HepG2 (cell line): ENCODE results near the gene VWA3A. TPM values are rescaled to one million over a fixed set of nuclear protein-coding genes. Genes with fewer than 3 reads are reported as not detected.

Experiments
- DDIT3 ChIP-seq: sonication (generic); formaldehyde crosslinking; IDR thresholded peaks from 2 replicates; pipeline ENCODE4 v1.4.0; 2020; ENCODE audit warnings: mild to moderate bottlenecking, missing genetic modification reagents
- DNMT1 ChIP-seq: sonication (generic); formaldehyde crosslinking; IDR thresholded peaks from 2 replicates; pipeline ENCODE4 v1.5.1; 2020; ENCODE audit warnings: mild to moderate bottlenecking, missing genetic modification reagents
- ELK4 ChIP-seq: sonication (generic); formaldehyde crosslinking; IDR thresholded peaks from 2 replicates; pipeline ENCODE4 v1.9.0; 2021; ENCODE audit warnings: missing genetic modification reagents, borderline replicate concordance
- FOXP4 ChIP-seq: sonication (generic); formaldehyde crosslinking; IDR thresholded peaks from 2 replicates; pipeline ENCODE4 v1.4.0; 2020; ENCODE audit warnings: missing genetic modification reagents
- HOXA5 ChIP-seq: sonication (generic); formaldehyde crosslinking; IDR thresholded peaks from 2 replicates; pipeline ENCODE4 v1.4.0; 2020; ENCODE audit warnings: missing genetic modification reagents
- KLF13 ChIP-seq: sonication (generic); formaldehyde crosslinking; IDR thresholded peaks from 2 replicates; pipeline ENCODE4 v1.4.0; 2020; ENCODE audit warnings: mild to moderate bottlenecking, missing genetic modification reagents
- SMARCC2 ChIP-seq: fragments of 450-650 bp; IDR thresholded peaks from 2 replicates; pipeline ENCODE4 v1.6.1; 2017; ENCODE audit warnings: antibody characterized with exemption, mild to moderate bottlenecking
- TAF1 ChIP-seq: sonication (generic); formaldehyde crosslinking; IDR thresholded peaks from 2 replicates; pipeline ENCODE4 v1.4.0; 2020; ENCODE audit warnings: missing genetic modification reagents
- THRA ChIP-seq: sonication (generic); formaldehyde crosslinking; IDR thresholded peaks from 2 replicates; pipeline ENCODE4 v1.4.0; 2020; ENCODE audit warnings: missing genetic modification reagents, borderline replicate concordance
- USF2 ChIP-seq, 2 experiments: sonication (generic) in 1 of 2; formaldehyde crosslinking in 1 of 2; IDR thresholded peaks; 2 replicates each; pipeline versions ENCODE4 v1.5.1 to v1.6.1; 2011 to 2020; ENCODE audit warnings: borderline replicate concordance in 1 of 2, low read depth in 1 of 2, low read length in 1 of 2, mild to moderate bottlenecking in 1 of 2, missing genetic modification reagents in 1 of 2, moderate library complexity in 1 of 2
- ZBTB44 ChIP-seq: sonication (generic); formaldehyde crosslinking; IDR thresholded peaks from 2 replicates; pipeline ENCODE4 v1.4.0; 2020; ENCODE audit warnings: missing genetic modification reagents
- ZNF234 ChIP-seq: sonication (generic); formaldehyde crosslinking; conservative IDR thresholded peaks from 2 replicates; pipeline ENCODE4 v1.5.1; 2020; ENCODE audit warnings: mild to moderate bottlenecking, missing genetic modification reagents
- ZNF546 ChIP-seq: sonication (generic); formaldehyde crosslinking; conservative IDR thresholded peaks from 2 replicates; pipeline ENCODE4 v1.8.1; 2023; ENCODE audit warnings: mild to moderate bottlenecking, missing genetic modification reagents
- ZNF883 ChIP-seq: sonication (generic); formaldehyde crosslinking; IDR thresholded peaks from 2 replicates; pipeline ENCODE4 v1.5.1; 2020; ENCODE audit warnings: mild to moderate bottlenecking, missing genetic modification reagents; ENCODE audit errors: not compliant biosample characterization
- polyA plus RNA-seq, 8 experiments: library from polyadenylated mRNA; depleted of rRNA in 3 of 8; stranded (reverse) in 7 of 8; unstranded in 1 of 8; fragments of >200 nt; fragmentation: Illumina TruSeq in 4 of 8; extraction: Trizol in 4 of 8; gene quantifications; 2 replicates each; pipeline versions ENCODE4 v1.2.1 to v1.2.3, GENCODE V29; 2011 to 2016; ENCODE audit warnings: low read depth in 4 of 8, missing spikeins in 1 of 8, mixed read lengths in 1 of 8; ENCODE audit not compliant: insufficient read depth in 1 of 8
- total RNA-seq, 5 experiments: library from RNA; depleted of rRNA; stranded (reverse); fragments of >200 nt; fragmentation: Illumina TruSeq; extraction: Trizol; gene quantifications; 2 replicates each; pipeline ENCODE4 v1.2.3, GENCODE V29; 2016; ENCODE audit warnings: low read depth in 1 of 5
- TF ChIP-seq, protein P1 (sequence below): fragments of 450-650 bp; IDR thresholded peaks from 2 replicates; pipeline ENCODE4 v1.6.1; 2017
- TF ChIP-seq, protein P2 (sequence below): IDR thresholded peaks from 2 replicates; pipeline ENCODE4 v1.6.1; 2012; ENCODE audit warnings: inconsistent platforms

VWA3A gene
- total and polyA plus RNA-seq, 2 of the 13 experiments (the other 11 are each of a cell fraction or from before 2014, with no cell fraction given) = 0.03 to 0.07 TPM

DNA sequence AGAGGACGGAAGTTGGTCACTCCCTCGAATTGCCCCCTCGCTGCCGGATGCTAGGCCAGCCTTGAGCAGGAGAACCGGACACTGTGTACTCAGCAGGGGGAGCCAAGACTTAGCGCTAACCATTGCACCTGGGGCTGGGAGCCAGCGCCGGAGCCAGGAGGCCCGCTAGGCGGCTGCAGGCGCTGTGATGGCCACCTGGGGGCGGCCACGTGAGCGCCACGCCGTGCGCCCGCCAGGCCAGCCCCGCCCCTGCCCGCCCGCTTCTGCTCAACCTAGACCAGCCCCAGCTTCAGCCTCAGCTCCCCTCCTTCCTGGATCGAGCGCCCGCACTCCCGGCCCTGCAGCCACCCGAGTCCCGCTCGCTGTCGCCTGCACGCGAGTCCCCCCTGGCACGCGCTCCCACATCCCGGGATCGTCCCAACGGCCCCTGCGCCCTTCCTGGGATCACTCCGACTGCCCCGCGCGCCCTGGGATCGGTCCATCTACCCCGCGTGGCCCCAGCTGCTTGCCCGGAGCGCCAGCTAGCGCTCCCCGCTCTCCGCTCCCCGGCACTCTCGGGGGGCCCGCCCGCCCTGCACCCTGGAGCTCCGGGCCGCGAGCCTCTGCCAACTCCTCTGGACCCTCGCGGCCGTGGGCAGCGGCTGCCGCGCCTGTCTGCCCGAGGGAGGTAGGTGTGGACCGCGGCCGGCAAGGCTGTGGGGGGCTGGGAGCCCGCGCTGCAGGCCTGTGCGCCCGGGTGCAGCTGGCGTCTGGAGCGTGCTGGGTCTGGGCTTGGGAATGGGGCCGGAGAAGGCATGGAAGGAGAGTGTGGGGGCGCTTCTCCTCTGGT, 113.9 kb downstream of the VWA3A start, which contains the start of gene EEF2K (continued):
- peak; percentile 64 for TF ChIP-seq USF2 (IDR thresholded peaks at IDR 0.05; ENCODE audit: low read depth, low read length)
- peak; percentile 67 for TF ChIP-seq USF2 (CRISPR knock-in tag; IDR thresholded peaks at IDR 0.05; ENCODE audit: borderline replicate concordance)
- peak; percentile 75 for TF ChIP-seq THRA
- peak; percentile 87 for TF ChIP-seq ZNF883 (CRISPR knock-in tag)
- peak; percentile 99 for TF ChIP-seq DNMT1 (CRISPR knock-in tag)
- peak; percentile 80 for TF ChIP-seq TAF1 (CRISPR knock-in tag)
- TF ChIP-seq KLF13 (CRISPR knock-in tag) = peak; percentile 71; the same call in 1 of the 2 replicates
- no peak for TF ChIP-seq ZNF234 (CRISPR knock-in tag)
- TF ChIP-seq, protein P1, sequence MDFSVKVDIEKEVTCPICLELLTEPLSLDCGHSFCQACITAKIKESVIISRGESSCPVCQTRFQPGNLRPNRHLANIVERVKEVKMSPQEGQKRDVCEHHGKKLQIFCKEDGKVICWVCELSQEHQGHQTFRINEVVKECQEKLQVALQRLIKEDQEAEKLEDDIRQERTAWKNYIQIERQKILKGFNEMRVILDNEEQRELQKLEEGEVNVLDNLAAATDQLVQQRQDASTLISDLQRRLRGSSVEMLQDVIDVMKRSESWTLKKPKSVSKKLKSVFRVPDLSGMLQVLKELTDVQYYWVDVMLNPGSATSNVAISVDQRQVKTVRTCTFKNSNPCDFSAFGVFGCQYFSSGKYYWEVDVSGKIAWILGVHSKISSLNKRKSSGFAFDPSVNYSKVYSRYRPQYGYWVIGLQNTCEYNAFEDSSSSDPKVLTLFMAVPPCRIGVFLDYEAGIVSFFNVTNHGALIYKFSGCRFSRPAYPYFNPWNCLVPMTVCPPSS = no peak
- no peak for TF ChIP-seq SMARCC2
- TF ChIP-seq ELK4 (CRISPR knock-in tag) = no peak
- TF ChIP-seq FOXP4 = peak; percentile 61
- no peak for TF ChIP-seq DDIT3 (CRISPR knock-in tag)
- TF ChIP-seq ZNF546 (CRISPR knock-in tag) = peak; percentile 88
- TF ChIP-seq, protein P2, sequence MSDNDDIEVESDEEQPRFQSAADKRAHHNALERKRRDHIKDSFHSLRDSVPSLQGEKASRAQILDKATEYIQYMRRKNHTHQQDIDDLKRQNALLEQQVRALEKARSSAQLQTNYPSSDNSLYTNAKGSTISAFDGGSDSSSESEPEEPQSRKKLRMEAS = peak; percentile 97
- peak; percentile 79; the same call in 1 of the 2 replicates for TF ChIP-seq ZBTB44 (CRISPR knock-in tag)
- TF ChIP-seq HOXA5 = peak; percentile 89
